GM19043 (cell line): ENCODE data around the gene SLC50A1.

Source experiments
- ATAC-seq: cut with Tn5 transposase; IDR thresholded peaks from one replicate; pipeline ENCODE4 v1.9.1; 2021; ENCODE audit warnings: low read depth; ENCODE audit not compliant: unreplicated experiment

SLC50A1 gene, protein sequence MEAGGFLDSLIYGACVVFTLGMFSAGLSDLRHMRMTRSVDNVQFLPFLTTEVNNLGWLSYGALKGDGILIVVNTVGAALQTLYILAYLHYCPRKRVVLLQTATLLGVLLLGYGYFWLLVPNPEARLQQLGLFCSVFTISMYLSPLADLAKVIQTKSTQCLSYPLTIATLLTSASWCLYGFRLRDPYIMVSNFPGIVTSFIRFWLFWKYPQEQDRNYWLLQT

DNA sequence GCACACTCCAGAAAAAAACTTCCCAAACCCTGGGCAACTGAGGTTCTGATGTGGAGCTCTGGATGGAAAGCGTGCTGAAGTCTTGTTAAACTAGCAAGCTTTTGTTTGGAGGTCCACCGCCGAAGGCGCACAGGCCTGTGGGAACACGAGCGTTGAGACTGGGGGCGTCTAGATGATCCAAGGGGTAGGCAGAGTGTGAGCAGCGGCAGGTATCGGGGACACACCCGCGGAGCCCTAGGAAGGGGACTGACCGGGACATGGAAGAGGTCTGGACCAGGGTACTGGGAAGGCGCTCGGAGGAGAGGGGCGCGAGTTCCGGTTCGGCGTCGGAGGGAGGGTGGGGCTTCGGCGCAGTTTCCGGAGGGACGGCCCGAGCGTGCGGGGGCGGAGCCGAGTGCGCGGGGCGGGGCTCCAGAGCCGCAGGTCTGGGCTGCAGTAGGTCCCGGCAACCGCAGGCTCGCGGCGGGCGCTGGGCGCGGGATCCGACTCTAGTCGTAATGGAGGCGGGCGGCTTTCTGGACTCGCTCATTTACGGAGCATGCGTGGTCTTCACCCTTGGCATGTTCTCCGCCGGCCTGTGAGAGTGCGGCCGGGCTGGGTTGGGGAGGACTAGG is at the start of gene SLC50A1:
Gene SLC50A1 (plus strand): TSS at position 438 of the 614 bp plus-strand sequence. CDS start 60 bp downstream, at position 498.
- ATAC-seq = peak; percentile 73

DNA sequence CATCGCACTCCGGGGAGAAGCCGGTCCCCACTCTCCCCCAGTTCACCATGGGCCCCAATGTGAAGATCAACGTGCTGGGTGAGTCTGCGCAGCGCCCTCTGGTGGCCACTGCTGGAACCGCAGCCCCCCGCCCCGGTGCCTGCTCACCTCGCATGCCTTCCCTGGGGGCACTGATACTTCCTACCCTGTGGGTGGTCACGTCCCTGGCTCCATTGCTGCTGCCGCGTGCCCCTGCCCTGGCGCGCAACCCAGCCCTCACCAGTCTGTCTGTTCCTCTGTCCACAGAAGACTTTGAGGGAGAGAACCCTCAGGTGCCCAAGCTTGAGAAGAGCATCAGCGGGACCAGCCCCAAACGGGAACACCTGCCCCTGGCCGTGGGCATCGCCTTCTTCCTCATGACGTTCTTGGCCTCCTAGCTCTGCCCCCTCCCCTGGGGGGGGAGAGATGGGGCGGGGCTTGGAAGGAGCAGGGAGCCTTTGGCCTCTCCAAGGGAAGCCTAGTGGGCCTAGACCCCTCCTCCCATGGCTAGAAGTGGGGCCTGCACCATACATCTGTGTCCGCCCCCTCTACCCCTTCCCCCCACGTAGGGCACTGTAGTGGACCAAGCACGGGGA is 49.4 kb upstream of the SLC50A1 start:
- ATAC-seq = no peak

DNA sequence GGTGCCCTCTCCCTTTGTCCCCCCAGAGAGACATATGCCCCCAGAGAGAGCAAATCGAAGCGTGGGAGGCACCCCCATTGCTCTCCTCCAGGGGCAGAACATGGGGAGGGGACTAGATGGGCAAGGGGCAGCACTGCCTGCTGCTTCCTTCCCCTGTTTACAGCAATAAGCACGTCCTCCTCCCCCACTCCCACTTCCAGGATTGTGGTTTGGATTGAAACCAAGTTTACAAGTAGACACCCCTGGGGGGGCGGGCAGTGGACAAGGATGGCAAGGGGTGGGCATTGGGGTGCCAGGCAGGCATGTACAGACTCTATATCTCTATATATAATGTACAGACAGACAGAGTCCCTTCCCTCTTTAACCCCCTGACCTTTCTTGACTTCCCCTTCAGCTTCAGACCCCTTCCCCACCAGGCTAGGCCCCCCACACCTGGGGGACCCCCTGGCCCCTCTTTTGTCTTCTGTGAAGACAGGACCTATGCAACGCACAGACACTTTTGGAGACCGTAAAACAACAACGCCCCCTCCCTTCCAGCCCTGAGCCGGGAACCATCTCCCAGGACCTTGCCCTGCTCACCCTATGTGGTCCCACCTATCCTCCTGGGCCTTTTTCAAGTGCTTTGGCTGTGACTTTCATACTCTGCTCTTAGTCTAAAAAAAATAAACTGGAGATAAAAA is 48.7 kb upstream of the SLC50A1 start:
- no peak for ATAC-seq

DNA sequence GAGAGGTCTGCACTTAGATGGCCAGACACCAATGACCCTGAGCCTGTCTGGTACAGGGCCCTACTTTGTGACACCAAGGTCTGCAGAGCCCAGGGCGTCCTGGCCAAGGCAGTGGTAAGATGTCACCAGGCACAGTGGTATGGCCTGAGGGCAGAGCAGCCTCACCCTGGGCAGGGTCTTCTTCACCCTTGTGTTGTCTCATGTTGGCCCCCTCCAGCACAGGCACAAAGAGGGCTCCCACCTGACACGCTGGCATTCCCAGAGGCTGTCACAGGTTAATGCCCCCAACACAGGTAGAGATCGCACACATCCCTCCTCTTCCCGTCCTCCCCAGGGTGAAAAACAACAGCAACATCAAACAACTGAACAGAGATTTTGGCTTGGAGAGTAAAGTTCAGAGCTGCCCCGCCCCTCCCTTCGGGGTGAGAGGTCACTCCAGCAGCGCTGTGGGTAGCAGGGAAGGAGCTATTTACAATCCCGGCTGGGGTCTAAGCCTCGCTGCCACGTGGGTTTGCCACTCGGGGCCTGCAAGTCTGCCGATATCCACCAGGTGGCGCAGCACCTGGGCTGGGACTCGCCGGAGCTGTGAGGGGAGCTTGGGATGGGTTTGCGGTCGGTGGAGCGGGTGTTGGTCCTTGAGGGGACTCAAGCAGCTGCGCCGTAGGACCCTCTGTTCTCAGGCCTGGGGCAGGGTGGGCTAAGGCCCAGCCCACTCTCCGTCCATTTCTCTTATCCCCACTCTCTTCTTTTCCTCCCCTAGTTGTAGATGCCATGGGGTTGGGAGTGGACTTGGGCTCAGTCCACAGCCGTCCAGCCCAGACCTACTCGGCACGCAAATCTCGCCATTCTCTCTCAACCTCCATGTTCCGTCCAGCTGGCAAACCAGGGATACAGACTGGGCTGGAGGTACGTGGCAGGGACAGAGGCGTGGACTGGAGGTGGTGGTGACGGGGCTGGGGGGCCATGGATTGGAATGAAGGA is 44.3 kb upstream of the SLC50A1 start:
- no peak for ATAC-seq

- ATAC-seq = no peak
These were observed 43.5 kb upstream of the SLC50A1 start for GRCh38 chr1:155092131-155092530.

GRCh38 chr1:155092641-155093040 is 43.0 kb upstream of the SLC50A1 start:
- no peak for ATAC-seq

DNA sequence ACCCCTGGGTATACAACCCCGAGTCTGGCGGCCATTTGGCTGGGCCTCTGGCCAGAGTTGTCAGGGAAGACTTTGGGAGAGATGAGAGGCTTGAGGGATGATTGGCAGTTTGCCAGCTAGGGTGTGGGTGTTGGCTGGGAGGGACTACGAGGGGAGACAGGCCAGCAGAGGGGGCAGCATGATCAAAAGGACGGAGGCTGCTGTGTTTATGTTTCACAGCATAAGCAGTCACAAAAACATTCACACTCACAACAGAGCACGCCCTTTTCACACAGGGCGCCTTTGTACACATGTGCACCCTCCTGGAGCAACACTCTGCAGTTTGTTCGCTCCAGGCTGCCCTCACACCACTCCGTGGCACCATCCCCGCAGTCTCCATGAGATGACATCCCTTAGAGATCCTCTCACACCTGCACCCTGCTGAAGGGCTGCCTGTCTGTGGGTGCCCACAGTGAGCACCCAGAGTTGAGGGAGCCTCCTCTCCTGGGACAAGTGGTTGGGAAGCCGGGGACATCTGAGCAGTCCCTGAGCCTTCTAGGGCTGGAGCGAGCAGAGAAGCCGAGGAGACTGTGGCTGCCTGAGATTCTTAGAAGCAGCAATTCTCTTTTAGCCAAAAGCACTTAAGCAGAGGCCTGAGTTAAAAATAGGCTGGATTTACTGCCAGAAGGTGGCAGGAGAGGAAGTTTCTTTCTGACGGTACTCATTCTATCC is 41.6 kb upstream of the SLC50A1 start:
- ATAC-seq = no peak

DNA sequence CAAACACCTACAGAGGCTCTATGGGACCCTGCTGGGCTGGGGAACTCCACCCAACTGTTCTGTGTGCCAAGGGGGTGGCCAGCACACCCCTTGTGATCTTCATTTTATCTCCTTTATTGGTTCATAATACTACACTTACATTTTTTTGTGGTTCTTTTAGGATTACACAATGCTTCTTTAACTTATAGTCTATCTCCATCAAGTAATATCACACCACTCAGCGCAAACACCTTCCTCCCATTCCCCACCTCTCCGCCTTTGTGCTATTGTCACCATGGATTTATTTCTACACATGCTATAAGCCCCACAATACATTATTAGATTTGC is 41.1 kb upstream of the SLC50A1 start:
- no peak for ATAC-seq

DNA sequence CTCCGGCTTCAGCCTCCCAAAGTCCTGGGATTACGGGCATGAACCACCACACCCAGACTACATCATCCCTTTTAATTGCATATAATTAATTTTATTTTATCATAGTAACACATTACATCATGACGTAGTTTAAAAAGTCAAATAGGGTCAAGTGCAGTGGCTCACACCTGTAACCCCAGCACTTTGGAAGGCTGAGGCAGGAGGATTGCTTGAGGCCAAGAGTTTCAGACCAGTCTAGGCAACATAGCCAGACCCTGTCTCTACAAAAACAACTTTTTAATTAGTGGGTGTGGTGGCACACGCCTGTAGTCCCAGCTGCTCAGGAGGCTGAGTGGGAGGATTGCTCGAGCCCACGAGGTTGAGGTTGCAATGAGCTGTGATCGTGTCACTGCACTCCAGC is 36.3 kb upstream of the SLC50A1 start:
- ATAC-seq = no peak

- ATAC-seq = no peak
These were observed 32.3 kb upstream of the SLC50A1 start for GRCh38 chr1:155103325-155103724.

DNA sequence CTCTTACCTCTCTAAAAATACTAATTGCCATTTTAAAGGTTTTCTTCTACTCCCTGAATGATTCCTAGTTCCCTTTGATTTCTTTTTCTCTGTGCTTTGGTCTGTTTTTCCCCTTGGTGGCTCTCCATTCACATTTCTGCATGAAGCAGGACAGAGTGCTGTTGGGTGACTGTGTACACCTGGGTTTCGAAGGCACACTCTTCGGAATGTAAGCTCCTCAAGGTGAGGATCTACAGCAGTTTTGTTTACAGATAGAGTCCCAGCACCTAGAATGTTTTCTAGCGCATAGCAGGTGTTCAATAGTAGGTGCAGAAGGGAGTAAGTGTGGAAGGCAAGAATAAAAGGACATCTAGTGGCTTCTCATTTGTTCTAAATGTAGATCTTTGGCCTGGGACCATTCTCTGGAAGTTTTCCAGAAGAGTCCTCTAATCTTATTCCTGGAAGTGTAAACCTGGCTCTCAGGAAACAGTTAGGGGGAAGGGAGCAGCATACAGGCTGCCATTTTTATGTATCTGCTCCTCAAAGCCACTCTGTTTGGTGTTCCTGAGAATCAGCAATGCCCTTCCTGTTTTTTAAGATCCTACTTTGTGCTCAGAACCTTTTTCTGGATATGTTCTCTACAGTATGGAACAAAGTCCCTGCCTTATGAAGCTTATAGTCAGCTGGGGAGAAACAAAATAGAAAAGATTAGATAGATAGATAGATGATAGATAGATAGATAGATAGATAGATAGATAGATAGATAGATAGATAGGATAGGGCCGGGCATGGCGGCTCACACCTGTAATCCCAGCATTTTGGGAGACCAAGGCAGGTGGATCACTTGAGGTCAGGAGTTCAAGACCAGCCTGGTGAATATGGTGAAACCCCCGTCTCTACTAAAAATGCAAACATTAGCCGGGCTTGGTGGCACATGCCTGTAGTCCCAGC is 30.8 kb upstream of the SLC50A1 start:
- ATAC-seq = no peak

DNA sequence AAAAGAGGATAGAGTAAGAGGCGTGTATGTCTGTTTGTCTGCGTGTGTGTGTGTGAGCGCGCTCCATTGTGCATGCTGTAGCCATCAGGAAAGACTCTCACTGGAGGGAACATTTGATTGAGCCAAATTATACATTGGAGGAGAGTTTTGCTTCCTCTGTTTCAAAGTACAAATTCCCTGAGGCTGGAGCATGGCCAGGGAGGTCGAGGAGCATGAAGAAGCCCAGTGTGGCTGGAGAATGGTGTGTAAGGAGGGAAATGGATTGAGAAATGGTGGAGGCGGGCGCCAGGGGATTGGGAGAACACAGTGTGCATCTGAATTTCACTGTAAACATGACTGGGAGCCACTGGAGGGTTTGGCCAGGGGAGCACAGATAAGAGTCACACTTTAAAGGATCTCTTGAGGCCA is 30.0 kb upstream of the SLC50A1 start:
- no peak for ATAC-seq

DNA sequence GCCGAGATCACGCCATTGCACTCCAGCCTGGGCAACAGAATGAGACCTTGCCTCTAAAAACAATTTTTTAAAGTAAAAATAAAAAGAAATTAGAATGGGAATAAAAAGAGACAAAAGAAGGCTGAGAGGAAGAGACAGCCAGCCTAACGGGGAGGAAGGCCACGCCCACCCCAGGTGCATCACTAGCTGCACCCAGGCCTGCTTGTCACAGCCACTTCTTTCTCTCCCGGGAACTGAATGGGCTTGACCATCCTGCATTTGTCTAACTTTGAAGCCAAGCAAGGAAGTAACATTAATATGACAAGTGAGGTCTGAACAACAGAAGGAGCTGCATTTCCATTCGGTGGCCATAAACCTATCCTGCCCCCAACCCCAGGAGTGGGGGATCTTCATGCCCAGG is 28.8 kb upstream of the SLC50A1 start:
- ATAC-seq = no peak

DNA sequence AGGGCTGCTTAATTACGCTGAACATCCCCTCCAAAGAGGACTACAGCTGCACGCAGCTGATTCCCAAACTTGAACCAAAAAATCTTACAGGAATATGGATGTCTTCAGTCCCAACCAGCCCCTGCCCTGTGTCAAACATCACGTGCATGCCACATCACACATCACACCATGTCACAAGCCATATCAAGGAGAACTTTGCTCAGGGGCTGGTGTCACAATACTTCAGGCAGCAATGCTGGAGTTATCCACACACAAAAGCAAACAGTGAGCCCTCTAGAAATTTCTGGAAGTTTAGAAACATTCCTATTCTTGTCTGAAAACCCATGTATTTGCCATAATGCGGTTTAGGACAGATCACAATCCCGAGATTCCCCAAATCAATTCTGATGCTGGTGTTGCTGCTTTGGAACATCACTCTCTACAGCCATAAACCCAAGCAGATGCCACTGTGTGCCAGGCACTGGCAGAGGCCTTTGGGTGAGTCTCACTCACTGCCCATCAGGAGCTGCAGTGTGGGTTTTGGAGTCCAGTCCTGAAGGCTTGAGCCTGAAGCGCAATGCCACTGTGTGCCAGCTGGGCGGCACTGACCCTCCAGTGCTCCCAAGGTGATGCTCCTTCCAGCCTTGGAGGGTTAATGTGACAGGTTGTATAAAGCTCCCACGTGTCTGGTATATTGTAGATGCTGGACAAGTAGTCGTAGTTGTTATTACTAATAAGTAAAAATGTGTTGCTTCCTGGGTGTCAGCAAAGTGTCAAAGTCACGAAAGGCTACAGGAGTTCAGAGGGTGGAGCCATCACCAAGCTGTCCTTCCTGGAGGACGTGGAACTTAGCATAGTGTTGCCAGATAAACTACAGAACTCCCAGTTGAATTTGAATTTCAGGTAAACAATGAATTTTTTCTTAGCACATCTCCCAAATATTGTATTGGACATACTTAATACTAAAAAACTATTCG is 28.1 kb upstream of the SLC50A1 start:
- ATAC-seq = no peak

GRCh38 chr1:155108296-155108695 is 27.4 kb upstream of the SLC50A1 start:
- no peak for ATAC-seq

GRCh38 chr1:155110381-155110780 is 25.3 kb upstream of the SLC50A1 start:
- ATAC-seq = no peak

GRCh38 chr1:155110826-155111225 is 24.8 kb upstream of the SLC50A1 start:
- ATAC-seq = no peak
